ENCODE measurements around the gene TMSB15B.

GRCh38 chrX:103953353-103953752, 9.1 kb upstream of the TMSB15B start:
- TF ChIP-seq CTCF (IDR thresholded peaks at IDR 0.05; ENCODE audit: low read depth, low read length, poor library complexity, severe bottlenecking) (no peak), EZH2phosphoT487 (IDR thresholded peaks at IDR 0.05; ENCODE audit: borderline replicate concordance, low read length) (no peak)

Measured in DOHH2 (cell line).